ENCODE data around the gene ERI3. TPM values are rescaled to one million over a fixed set of nuclear protein-coding genes. Genes with fewer than 3 reads are reported as not detected.

Gene ERI3
- total RNA-seq, 1 experiment from 2014 or later: 83.4 TPM

DNA sequence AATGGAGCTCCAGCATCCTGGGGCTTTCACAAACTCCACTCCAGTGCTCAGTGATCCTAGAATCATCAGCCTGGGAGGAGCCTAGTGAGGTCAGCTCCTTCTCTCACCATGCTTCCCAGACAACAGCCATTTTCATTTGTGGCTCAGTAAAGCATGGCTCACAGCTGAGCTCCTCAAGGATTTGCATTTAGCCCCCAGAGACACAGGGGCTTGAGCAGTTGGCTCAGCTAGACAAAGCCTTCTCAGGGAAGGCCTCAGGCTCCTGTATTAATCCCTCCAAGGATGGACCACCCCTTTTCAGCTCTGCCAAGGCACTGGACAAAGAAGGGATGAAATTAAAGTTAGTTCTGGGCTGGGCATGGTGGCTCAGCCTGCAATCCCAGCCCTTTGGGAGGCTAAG is 39.5 kb downstream of the ERI3 start:
- Mint-ChIP-seq H3K27ac (ENCODE audit: low read depth, unreplicated experiment) (no peak overlapping the region), H3K9me3 (ENCODE audit: unreplicated experiment) (no peaks in the 10 kb centered on the region), H3K27me3 (ENCODE audit: insufficient read depth, unreplicated experiment) (no peaks in the 10 kb centered on the region), H3K4me1 (ENCODE audit: insufficient read depth, unreplicated experiment) (no peaks in the 10 kb centered on the region), H3K4me3 (ENCODE audit: unreplicated experiment) (no peak overlapping the region), H3K36me3 (ENCODE audit: insufficient read depth, unreplicated experiment) (peaks cover 53% of the 10 kb centered on the region)
- DNase-seq (ENCODE audit: unreplicated experiment): no peak
- POLR2A ChIA-PET: interaction anchor here (0.6 kb wide), 1 partner anchor 32 kb away, joined by 5 read pairs; no protein-coding TSS in a partner anchor
- TF ChIP-seq, protein P1, sequence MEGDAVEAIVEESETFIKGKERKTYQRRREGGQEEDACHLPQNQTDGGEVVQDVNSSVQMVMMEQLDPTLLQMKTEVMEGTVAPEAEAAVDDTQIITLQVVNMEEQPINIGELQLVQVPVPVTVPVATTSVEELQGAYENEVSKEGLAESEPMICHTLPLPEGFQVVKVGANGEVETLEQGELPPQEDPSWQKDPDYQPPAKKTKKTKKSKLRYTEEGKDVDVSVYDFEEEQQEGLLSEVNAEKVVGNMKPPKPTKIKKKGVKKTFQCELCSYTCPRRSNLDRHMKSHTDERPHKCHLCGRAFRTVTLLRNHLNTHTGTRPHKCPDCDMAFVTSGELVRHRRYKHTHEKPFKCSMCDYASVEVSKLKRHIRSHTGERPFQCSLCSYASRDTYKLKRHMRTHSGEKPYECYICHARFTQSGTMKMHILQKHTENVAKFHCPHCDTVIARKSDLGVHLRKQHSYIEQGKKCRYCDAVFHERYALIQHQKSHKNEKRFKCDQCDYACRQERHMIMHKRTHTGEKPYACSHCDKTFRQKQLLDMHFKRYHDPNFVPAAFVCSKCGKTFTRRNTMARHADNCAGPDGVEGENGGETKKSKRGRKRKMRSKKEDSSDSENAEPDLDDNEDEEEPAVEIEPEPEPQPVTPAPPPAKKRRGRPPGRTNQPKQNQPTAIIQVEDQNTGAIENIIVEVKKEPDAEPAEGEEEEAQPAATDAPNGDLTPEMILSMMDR (IDR thresholded peaks at IDR 0.05; ENCODE audit: unreplicated experiment): no peak
- CTCF ChIA-PET: interaction anchor here (0.6 to 2.2 kb wide), 8 partner anchors 9 to 295 kb away, joined by 3 to 10 read pairs (median 4); no protein-coding TSS in a partner anchor
- BruUV-seq (replicated peaks): no TSS peak
- intact Hi-C loops (cut with micrococcal nuclease): no loop called here

DNA sequence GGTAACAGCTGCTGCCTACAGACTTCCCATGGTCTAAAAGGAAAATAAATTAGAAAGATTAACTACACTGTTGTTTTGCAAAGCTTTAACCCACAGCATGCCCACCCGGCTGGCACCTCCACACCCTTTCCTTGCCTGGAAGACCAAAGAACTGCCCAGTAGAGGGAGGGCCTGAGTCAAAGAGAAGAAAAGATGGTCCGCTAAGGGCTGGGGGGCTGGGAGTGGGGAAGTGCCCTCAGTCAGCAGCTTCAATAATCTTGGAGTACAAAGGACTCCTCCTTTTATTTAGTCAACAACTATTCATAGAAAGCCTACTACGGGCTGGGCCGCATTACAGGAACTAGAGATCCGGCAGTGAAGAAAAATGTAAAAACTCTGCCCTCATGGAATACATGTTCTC is 40.6 kb downstream of the ERI3 start:
- no peaks in the 10 kb centered on the region for H3K4me1 Mint-ChIP-seq (ENCODE audit: insufficient read depth, unreplicated experiment)
- CTCF ChIA-PET: interaction anchor here (0.6 to 2.2 kb wide), 8 partner anchors 10 to 338 kb away, joined by 3 to 13 read pairs (median 4); no protein-coding TSS in a partner anchor
- no peak overlapping the region for H3K4me3 Mint-ChIP-seq (ENCODE audit: unreplicated experiment)
- H3K27me3 Mint-ChIP-seq (ENCODE audit: insufficient read depth, unreplicated experiment): no peaks in the 10 kb centered on the region
- H3K36me3 Mint-ChIP-seq (ENCODE audit: insufficient read depth, unreplicated experiment): peaks cover 52% of the 10 kb centered on the region
- H3K27ac Mint-ChIP-seq (ENCODE audit: low read depth, unreplicated experiment): no peak overlapping the region
- POLR2A ChIA-PET: no interaction called here
- intact Hi-C loops (cut with micrococcal nuclease): no loop called here
- no peaks in the 10 kb centered on the region for H3K9me3 Mint-ChIP-seq (ENCODE audit: unreplicated experiment)
- no TSS peak for BruUV-seq (replicated peaks)
- TF ChIP-seq, protein P1 (IDR thresholded peaks at IDR 0.05; ENCODE audit: unreplicated experiment): no peak
- no peak for DNase-seq (ENCODE audit: unreplicated experiment)

DNA sequence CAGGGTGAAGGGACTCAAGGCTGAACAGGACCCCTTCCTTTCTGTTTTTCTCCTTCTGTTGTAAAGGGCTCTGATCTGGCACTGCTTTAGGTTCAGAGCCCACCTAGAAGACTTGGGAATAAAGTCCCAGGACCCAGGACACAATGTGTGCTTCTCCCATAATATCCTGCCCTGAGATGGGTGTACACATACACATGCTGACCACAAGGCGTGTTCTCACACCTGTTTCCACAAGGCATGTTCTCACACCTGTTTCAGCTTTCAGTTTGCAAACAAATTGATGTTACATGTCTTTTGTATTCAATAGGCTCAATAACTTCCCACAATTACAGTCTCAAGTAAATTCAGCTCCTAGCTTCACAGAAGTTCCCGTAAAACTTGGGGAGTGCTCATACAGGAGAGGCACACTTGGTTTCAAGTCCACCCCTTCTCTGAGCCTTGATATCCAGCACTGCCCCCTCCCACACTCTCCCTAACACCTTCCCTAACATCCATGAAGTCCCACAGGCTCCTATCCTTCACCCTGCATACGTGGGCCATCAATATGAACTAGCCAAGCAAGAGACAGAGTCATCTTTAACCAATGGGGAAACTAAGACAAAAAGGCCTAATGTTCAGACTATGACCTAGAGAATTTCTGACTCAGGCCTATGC is 41.7 kb downstream of the ERI3 start:
- TF ChIP-seq, protein P1 (IDR thresholded peaks at IDR 0.05; ENCODE audit: unreplicated experiment): no peak
- intact Hi-C loops (cut with micrococcal nuclease): no loop called here
- H3K9me3 Mint-ChIP-seq (ENCODE audit: unreplicated experiment): no peaks in the 10 kb centered on the region
- DNase-seq (ENCODE audit: unreplicated experiment): no peak
- H3K36me3 Mint-ChIP-seq (ENCODE audit: insufficient read depth, unreplicated experiment): peaks cover 52% of the 10 kb centered on the region
- no peak overlapping the region for H3K4me3 Mint-ChIP-seq (ENCODE audit: unreplicated experiment)
- ChIA-PET POLR2A (interaction anchor here (0.6 to 0.7 kb wide), 3 partner anchors 8 to 1308 kb away, joined by 3 to 4 read pairs (median 3); no protein-coding TSS in a partner anchor), CTCF (interaction anchor here (0.8 to 2.0 kb wide), 3 partner anchors 96 to 339 kb away, joined by 3 to 13 read pairs (median 3); no protein-coding TSS in a partner anchor)
- no peaks in the 10 kb centered on the region for H3K27me3 Mint-ChIP-seq (ENCODE audit: insufficient read depth, unreplicated experiment)
- BruUV-seq (replicated peaks): no TSS peak
- H3K27ac Mint-ChIP-seq (ENCODE audit: low read depth, unreplicated experiment): no peak overlapping the region
- no peaks in the 10 kb centered on the region for H3K4me1 Mint-ChIP-seq (ENCODE audit: insufficient read depth, unreplicated experiment)

DNA sequence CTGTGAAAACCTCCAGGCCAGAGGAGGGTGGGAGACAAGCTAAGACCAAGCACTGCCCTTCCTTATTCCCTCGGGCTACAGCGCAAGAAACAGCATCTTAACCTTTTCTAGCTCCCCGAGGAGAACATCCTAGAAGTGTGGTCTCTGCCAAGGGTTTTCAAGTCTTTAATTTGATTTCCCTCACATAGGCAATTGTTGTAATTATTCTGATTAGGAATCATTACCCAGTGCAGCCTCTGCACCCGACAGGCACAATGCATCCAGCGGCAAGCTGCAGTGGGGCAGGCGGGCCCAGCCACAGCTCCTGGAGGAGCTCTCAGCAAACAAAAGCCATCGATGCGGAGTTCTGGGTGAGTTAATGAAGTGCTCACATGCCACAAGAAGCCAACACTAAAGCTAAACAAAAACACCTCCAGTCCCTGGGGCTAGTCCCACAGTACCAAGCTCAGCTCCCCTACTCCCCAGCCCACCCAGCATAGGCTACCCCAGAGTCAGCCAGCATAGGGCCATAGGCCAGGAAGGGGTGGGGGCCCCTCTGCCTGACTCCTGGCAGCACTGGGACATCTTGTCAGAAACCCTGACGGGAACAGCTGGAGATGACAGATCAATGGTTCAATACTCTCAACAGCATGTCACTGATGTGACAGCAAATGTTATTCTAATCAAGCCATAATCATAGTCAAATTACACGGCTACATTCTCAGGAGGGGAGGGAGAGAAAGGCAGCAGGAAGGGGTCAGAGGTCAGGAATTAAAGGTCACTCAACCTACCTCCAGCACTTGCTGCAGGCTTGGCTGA is 42.5 kb downstream of the ERI3 start:
- POLR2A ChIA-PET: interaction anchor here (0.6 to 0.7 kb wide), 2 partner anchors 96 to 278 kb away, joined by 4 read pairs; no protein-coding TSS in a partner anchor
- Mint-ChIP-seq H3K36me3 (ENCODE audit: insufficient read depth, unreplicated experiment) (peaks cover 52% of the 10 kb centered on the region), H3K27ac (ENCODE audit: low read depth, unreplicated experiment) (no peak overlapping the region), H3K27me3 (ENCODE audit: insufficient read depth, unreplicated experiment) (no peaks in the 10 kb centered on the region), H3K4me1 (ENCODE audit: insufficient read depth, unreplicated experiment) (no peaks in the 10 kb centered on the region), H3K9me3 (ENCODE audit: unreplicated experiment) (no peaks in the 10 kb centered on the region), H3K4me3 (ENCODE audit: unreplicated experiment) (no peak overlapping the region)
- no TSS peak for BruUV-seq (replicated peaks)
- CTCF ChIA-PET: interaction anchor here (0.6 to 1.0 kb wide), 3 partner anchors 95 to 377 kb away, joined by 3 to 4 read pairs (median 3); no protein-coding TSS in a partner anchor
- intact Hi-C loops (cut with micrococcal nuclease): no loop called here
- TF ChIP-seq, protein P1 (IDR thresholded peaks at IDR 0.05; ENCODE audit: unreplicated experiment): no peak
- DNase-seq (ENCODE audit: unreplicated experiment): no peak
